K562 (cell line): ENCODE results near the gene VWC2.

Experiments used
- CTCF ChIP-seq, 3 experiments: IDR thresholded peaks in 2 of 3; conservative IDR thresholded peaks in 1 of 3; 2 replicates each; pipeline ENCODE4 v1.5.1; 2011 to 2012; ENCODE audit warnings: low read length in 3 of 3, mild to moderate bottlenecking in 3 of 3, control low read depth in 2 of 3, improper control_type of control experiment in 1 of 3, inconsistent platforms in 1 of 3, low read depth in 1 of 3, mixed read lengths in 1 of 3, moderate library complexity in 1 of 3; ENCODE audit not compliant: insufficient read depth in 2 of 3
- ZNF224 ChIP-seq: sonication (generic); formaldehyde crosslinking; IDR thresholded peaks from 2 replicates; pipeline ENCODE4 v1.8.0; 2022; ENCODE audit warnings: mild to moderate bottlenecking, missing genetic modification reagents
- ZNF239 ChIP-seq: fragments of 250-450 bp; sonication (Bioruptor Pico); IDR thresholded peaks from 2 replicates; pipeline ENCODE4 v1.4.0; 2020; ENCODE audit warnings: mild to moderate bottlenecking

DNA sequence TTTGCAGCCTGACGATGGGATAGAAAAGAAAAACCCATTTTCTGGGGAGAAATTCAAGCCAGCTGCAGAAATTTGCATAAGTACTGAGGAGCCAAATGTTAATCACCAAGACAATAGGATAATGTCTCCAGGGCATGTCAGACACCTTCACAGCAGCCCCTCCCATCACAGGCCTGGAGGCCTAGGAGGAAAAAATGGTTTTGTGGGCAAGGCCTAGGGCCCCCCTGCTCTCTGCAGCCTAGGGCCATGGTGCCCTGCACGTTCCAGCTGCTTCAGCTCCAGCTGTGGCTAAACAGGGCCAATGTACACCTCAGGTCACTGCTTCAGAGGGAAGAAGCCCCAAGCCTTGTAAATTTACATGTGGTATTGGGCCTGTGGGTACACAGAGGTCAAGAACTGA lies 158.2 kb downstream of the VWC2 start:
- TF ChIP-seq ZNF239 (CRISPR knock-in tag) (no peak), CTCF (IDR thresholded peaks at IDR 0.05 in 2 of 3, conservative IDR thresholded peaks at IDR 0.05 in 1 of 3; ENCODE audit: insufficient read depth in 2 of 3, low read depth in 1 of 3, low read length in 3 of 3) (no peak), ZNF224 (no peak)
